ENCODE measurements around the gene PDX1.

DNA sequence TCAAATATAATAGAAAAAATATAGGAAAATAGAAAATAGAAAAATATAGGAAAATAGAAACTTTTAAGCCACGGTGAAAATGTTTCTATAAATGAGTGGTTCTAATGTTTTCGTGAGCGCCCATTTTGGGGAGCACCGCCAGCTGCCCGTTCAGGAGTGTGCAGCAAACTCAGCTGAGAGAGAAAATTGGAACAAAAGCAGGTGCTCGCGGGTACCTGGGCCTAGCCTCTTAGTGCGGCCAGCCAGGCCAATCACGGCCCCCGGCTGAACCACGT, 204 bp upstream of the PDX1 start:
- TF ChIP-seq CTCF (IDR thresholded peaks at IDR 0.05) (no peak), POLR2A (IDR thresholded peaks at IDR 0.05) (no peak)
